GM18951 (cell line): ENCODE data around the gene CCNJ.

Source experiments
- POLR2A ChIP-seq: IDR thresholded peaks from 4 replicates; pipeline ENCODE4 v1.6.1; 2011; ENCODE audit warnings: mild to moderate bottlenecking; ENCODE audit not compliant: insufficient read length, insufficient read depth; ENCODE audit errors: extremely low read depth
- in situ Hi-C: fragments of 300-500 bp; cut with MboI; formaldehyde crosslinking; loops from one replicate; pipeline ENCODE4 v1.12.0; 2022; ENCODE audit warnings: low sequenced_read_pairs, mixed read lengths, inconsistent platforms; ENCODE audit not compliant: unreplicated experiment

CCNJ gene

GRCh38 chr10:96043893-96044715 is 721 bp downstream of the CCNJ start:
- no peak for TF ChIP-seq POLR2A
- in situ Hi-C loops, result loop anchor here (25.0 kb wide), 1 partner anchor 268 kb away; the partner anchor contains the start of gene DNTT

- TF ChIP-seq POLR2A, result no peak
- in situ Hi-C loops, result loop anchor here (25.0 kb wide), 1 partner anchor 268 kb away; the partner anchor contains the start of gene DNTT
Measured at GRCh38 chr10:96044736-96045135, 1.4 kb downstream of the CCNJ start.

DNA sequence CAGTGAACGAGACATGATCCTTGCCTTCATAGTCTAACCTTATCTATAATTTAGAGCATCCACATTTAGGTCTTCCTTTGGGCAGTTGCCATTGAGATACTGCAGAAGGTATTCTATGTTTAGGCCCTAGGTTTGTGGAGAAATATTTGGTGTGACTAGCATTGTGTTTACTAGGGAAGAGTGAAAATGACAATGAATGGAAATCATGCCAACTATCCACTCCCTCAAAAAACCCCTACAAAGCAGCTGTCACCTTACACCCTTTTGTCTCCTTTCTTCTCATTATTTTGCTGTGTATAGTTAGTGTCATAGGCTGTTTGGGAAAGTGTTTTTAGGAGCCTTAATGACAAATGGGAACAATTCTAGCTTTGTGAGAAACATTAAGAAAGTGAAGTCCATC is 3.2 kb downstream of the CCNJ start:
- no peak for TF ChIP-seq POLR2A
- in situ Hi-C loops, result loop anchor here (25.0 kb wide), 1 partner anchor 266 kb away; the partner anchor contains the start of gene DNTT

DNA sequence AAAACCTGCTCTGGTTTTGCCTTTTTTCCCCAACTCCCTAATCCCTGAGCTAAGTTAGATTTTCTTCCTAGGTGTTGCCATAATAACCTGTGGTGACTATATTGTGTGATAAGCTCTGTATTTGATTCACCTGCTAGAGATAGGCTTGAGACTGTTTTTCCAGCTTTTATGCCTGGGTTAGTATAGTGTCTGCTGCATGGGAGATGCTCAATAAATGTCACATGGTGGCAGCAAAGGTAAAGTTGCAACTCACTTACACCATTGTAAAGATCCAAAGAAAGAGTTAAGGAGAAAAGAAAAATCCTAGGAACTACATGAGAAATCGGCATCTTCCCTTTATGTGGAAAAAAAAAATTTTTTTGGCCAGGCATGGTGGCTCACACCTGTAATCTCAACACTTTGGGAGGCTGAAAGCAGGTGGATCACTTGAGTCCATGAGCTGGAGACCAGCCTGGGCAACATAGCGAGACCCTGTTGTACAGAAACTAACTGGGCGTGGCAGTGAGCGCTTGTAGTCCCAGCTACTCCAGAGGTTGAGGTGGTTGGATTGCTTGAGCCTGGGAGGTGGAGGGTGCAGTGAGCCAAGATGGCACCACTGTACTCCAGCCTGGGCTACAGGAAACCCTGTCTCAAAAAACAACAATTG is 3.7 kb downstream of the CCNJ start:
- TF ChIP-seq POLR2A, result no peak
- in situ Hi-C loops, result loop anchor here (25.0 kb wide), 1 partner anchor 265 kb away; the partner anchor contains the start of gene DNTT

DNA sequence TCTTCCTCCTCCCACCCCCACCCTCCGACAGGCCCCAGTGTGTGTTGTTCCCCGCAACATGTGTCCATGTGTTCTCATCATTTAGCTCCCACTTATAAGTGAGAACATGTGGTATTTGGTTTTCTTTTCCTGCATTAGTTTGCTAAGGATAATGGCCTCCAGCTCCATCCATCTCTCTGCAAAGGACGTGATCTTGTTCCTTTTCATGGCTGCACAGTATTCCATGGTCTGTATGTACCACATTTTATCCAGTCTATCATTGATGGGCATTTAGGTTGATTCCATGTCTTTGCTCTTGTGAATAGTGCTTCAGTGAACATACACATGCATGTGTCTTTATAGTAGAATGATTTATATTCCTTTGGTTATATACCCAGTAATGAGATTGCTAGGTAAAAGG is 4.5 kb downstream of the CCNJ start:
- in situ Hi-C loops, result loop anchor here (25.0 kb wide), 1 partner anchor 264 kb away; the partner anchor contains the start of gene DNTT

- in situ Hi-C loops, result loop anchor here (25.0 kb wide), 1 partner anchor 263 kb away; the partner anchor contains the start of gene DNTT
- no peak for TF ChIP-seq POLR2A
Measured at GRCh38 chr10:96049340-96049739, 6.0 kb downstream of the CCNJ start.

GRCh38 chr10:96053985-96054384 is 10.6 kb downstream of the CCNJ start:
- in situ Hi-C loops, result no loop called here
- no peak for TF ChIP-seq POLR2A

DNA sequence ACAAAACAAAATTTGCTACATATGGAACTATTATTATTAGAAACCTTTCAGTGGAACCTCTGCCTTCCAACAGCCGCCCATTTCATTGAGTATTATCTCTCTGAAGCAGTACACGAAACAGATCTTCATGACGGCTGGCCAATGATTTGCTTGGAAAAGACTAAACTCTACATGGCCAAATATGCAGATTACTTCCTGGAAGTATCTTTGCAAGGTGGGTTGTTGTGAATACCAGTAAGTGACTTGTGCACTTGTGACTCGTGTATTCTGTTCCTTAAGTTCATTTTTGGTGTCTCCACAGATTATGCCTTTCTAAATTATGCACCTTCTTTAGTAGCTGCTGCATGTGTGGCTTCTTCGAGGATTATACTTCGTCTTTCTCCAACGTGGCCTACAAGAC is 13.4 kb downstream of the CCNJ start:
- no peak for TF ChIP-seq POLR2A
- in situ Hi-C loops, result no loop called here

- TF ChIP-seq POLR2A, result no peak
- in situ Hi-C loops, result no loop called here
Measured at GRCh38 chr10:96061232-96061631, 17.8 kb downstream of the CCNJ start.

DNA sequence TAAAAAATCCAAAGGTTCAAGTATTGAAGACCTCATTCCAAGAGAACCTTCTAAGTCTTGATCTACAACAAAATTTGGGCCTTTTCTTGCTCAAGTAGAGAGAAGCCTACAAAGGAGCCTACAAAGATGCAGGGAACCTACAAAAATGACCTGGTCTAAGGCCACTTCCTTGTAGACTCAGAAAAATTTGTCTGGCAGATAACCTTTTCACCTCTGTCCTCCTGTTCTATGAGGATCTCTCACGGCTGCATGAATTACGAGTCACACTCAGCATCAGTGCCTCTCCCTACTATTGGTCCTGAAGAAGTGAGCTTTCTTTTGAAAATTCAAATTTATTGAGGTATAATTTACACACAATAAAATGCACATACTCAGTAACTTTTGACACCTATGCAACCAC is 29.3 kb downstream of the CCNJ start:
- in situ Hi-C loops, result no loop called here
- no peak for TF ChIP-seq POLR2A

GRCh38 chr10:96073722-96074121 is 30.3 kb downstream of the CCNJ start:
- no peak for TF ChIP-seq POLR2A
- in situ Hi-C loops, result no loop called here

DNA sequence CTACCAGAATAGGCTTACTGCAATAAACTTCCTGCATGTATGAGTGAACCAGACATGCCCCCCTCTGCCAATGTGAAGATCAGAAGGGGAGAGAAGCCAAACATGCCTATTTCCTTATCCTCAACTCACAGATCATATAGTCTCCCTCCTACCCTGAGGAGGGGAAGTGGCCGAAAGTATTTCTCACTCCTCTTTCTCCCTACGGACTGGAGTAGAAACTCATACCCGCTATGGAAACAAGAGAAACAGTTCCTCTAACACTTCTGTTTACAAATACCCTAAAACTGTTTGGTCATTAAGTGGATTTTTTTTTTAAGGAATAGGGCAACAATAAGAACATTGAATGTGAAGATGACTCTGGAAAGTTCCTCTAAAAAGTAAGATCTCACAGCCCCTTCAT is 31.4 kb downstream of the CCNJ start:
- in situ Hi-C loops, result no loop called here
- TF ChIP-seq POLR2A, result no peak

GRCh38 chr10:96075977-96076376 is 32.6 kb downstream of the CCNJ start:
- in situ Hi-C loops, result no loop called here
- TF ChIP-seq POLR2A, result no peak

- in situ Hi-C loops, result no loop called here
- no peak for TF ChIP-seq POLR2A
Measured at GRCh38 chr10:96077156-96077555, 33.8 kb downstream of the CCNJ start.
